T-helper 17 cell (primary cell): ENCODE results near the gene RHCG. TPM values are rescaled to one million over a fixed set of nuclear protein-coding genes. Genes with fewer than 3 reads are reported as not detected.

Experiments
- total RNA-seq, 4 donors: library from RNA in 2 of 4; stranded (reverse) in 2 of 4; gene quantifications; one replicate each; pipeline ENCODE4 v1.2.3 and lab custom pipeline; 2022 to 2026

The RHCG gene
- total RNA-seq, 2 donors from 2014 or later: not detected

Other genes with a start within 250 kb of the RHCG start
- 100 to 1,000 TPM; 114 to 128 TPM for gene POLG, start 161.8 kb downstream of the RHCG start, total RNA-seq
- gene TICRR, start 78.9 kb upstream of the RHCG start, total RNA-seq: under 1 TPM; 0.21 to 0.22 TPM
- gene KIF7, start 158.9 kb upstream of the RHCG start, total RNA-seq: under 1 TPM; 0.05 to 0.10 TPM
- under 1 TPM; 0.10 to 0.12 TPM for gene PLIN1, start 182.8 kb upstream of the RHCG start, total RNA-seq
- gene PEX11A, start 194.2 kb upstream of the RHCG start, total RNA-seq: under 1 TPM; 0.16 to 0.37 TPM
- under 1 TPM in 1 of 2 donors, not detected in 1; 0.18 TPM for gene WDR93, start 194.2 kb upstream of the RHCG start, total RNA-seq